Endothelial cell (in vitro differentiated cells): Measurements from ENCODE around the gene MMP7. TPM values are rescaled to one million over a fixed set of nuclear protein-coding genes. Genes with fewer than 3 reads are reported as not detected.

Source experiments
- DNase-seq: peaks from one replicate; pipeline ENCODE4 v3.0.0; 2021; ENCODE audit warnings: low spot score
- H3K27ac Mint-ChIP-seq: one replicate; pipeline ENCODE4 v1.8.0; 2021; ENCODE audit warnings: mixed read lengths, inconsistent platforms; ENCODE audit not compliant: unreplicated experiment
- H3K27me3 Mint-ChIP-seq: one replicate; pipeline ENCODE4 v1.8.0; 2021; ENCODE audit warnings: mild to moderate bottlenecking, moderate library complexity, mixed read lengths, inconsistent platforms; ENCODE audit not compliant: unreplicated experiment
- H3K36me3 Mint-ChIP-seq: one replicate; pipeline ENCODE4 v1.8.0; 2021; ENCODE audit warnings: mild to moderate bottlenecking, low read depth, mixed read lengths, inconsistent platforms; ENCODE audit not compliant: unreplicated experiment
- H3K4me1 Mint-ChIP-seq: one replicate; pipeline ENCODE4 v1.8.0; 2021; ENCODE audit warnings: mild to moderate bottlenecking, mixed read lengths, inconsistent platforms; ENCODE audit not compliant: unreplicated experiment
- H3K4me3 Mint-ChIP-seq: one replicate; pipeline ENCODE4 v1.8.0; 2021; ENCODE audit warnings: mild to moderate bottlenecking, mixed read lengths, inconsistent platforms; ENCODE audit not compliant: unreplicated experiment
- H3K9me3 Mint-ChIP-seq: one replicate; pipeline ENCODE4 v1.8.0; 2021; ENCODE audit warnings: mixed read lengths, inconsistent platforms; ENCODE audit not compliant: unreplicated experiment
- CTCF ChIP-seq: fragments of 200-600 bp; sonication (generic); IDR thresholded peaks from one replicate; pipeline ENCODE4 v1.5.0; 2021; ENCODE audit warnings: antibody characterized with exemption; ENCODE audit not compliant: unreplicated experiment
- total RNA-seq: library from RNA; stranded (reverse); fragmentation: NEBNext Ultra II Directional; extraction: Animal tissue kit (Norgen Biotek cat#: 25700); gene quantifications from one replicate; pipeline ENCODE4 v1.2.1, GENCODE V29; 2021; ENCODE audit not compliant: unreplicated experiment

The MMP7 gene
- total RNA-seq, 1 donor from 2014 or later: not detected

- H3K4me1 Mint-ChIP-seq: peaks cover 2% of the 10 kb centered on the region
- TF ChIP-seq CTCF: no peak
- no peak overlapping the region for H3K4me3 Mint-ChIP-seq
- no peaks in the 10 kb centered on the region for H3K36me3 Mint-ChIP-seq
- no peaks in the 10 kb centered on the region for H3K9me3 Mint-ChIP-seq
- DNase-seq: no peak
- peaks cover 3% of the 10 kb centered on the region for H3K27me3 Mint-ChIP-seq
- H3K27ac Mint-ChIP-seq: no peak overlapping the region
Observed at GRCh38 chr11:102523189-102523570, 7.4 kb downstream of the MMP7 start.

- Mint-ChIP-seq H3K4me3 (no peak overlapping the region), H3K36me3 (no peaks in the 10 kb centered on the region), H3K27me3 (peaks cover 3% of the 10 kb centered on the region), H3K4me1 (peaks cover 2% of the 10 kb centered on the region), H3K27ac (no peak overlapping the region), H3K9me3 (no peaks in the 10 kb centered on the region)
- no peak for DNase-seq
- TF ChIP-seq CTCF: no peak
Observed at GRCh38 chr11:102522312-102523188, 8.0 kb downstream of the MMP7 start.

DNA sequence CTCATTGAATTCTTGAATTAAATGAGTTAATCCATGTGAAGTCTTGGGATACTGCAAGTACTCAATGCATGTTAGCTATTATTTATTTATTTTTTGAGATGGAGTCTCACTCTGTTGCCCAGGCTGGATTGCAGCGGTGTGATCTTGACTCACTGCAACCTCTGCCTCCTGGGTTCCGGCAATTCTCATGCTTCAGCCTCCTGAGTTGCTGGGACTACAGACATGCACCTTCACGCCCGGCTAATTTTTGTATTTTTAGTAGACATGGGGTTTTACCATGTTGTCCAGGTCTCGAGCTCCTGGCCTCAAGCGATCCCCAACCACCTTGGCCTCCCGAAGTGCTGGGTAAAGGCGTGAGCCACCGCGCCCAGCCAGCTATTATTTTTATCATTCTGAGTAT is 9.4 kb downstream of the MMP7 start:
- H3K4me3 Mint-ChIP-seq: no peak overlapping the region
- H3K36me3 Mint-ChIP-seq: no peaks in the 10 kb centered on the region
- DNase-seq: no peak
- no peak for TF ChIP-seq CTCF
- H3K9me3 Mint-ChIP-seq: no peaks in the 10 kb centered on the region
- H3K4me1 Mint-ChIP-seq: peaks cover 2% of the 10 kb centered on the region
- no peak overlapping the region for H3K27ac Mint-ChIP-seq
- H3K27me3 Mint-ChIP-seq: peaks cover 3% of the 10 kb centered on the region

GRCh38 chr11:102520514-102520913 is 10.0 kb downstream of the MMP7 start:
- Mint-ChIP-seq H3K27me3 (peaks cover 3% of the 10 kb centered on the region), H3K4me1 (peaks cover 2% of the 10 kb centered on the region), H3K36me3 (no peaks in the 10 kb centered on the region), H3K4me3 (no peak overlapping the region), H3K9me3 (no peaks in the 10 kb centered on the region), H3K27ac (no peak overlapping the region)
- DNase-seq: no peak
- no peak for TF ChIP-seq CTCF
